Suprapubic skin (tissue), 4 donors: ENCODE results near the gene TSHZ2. TPM values are rescaled to one million over a fixed set of nuclear protein-coding genes. Genes with fewer than 3 reads are reported as not detected.

Experiments
- DNase-seq, 2 donors: peaks; one replicate each; pipeline ENCODE4 v3.0.0-alpha.2; 2019; ENCODE audit warnings: low spot score in 2 of 2
- H3K27ac ChIP-seq: fragments of 200-600 bp; sonication (generic); one replicate; pipeline ENCODE4 v1.5.1; 2019
- H3K27me3 ChIP-seq: fragments of 200-600 bp; sonication (generic); one replicate; pipeline ENCODE4 v1.5.1; 2019
- H3K36me3 ChIP-seq: fragments of 200-600 bp; sonication (generic); one replicate; pipeline ENCODE4 v1.5.1; 2019
- H3K4me1 ChIP-seq: fragments of 200-600 bp; sonication (generic); one replicate; pipeline ENCODE4 v1.5.1; 2019
- H3K4me3 ChIP-seq: fragments of 200-600 bp; sonication (generic); one replicate; pipeline ENCODE4 v1.5.1; 2019; ENCODE audit warnings: mild to moderate bottlenecking
- H3K9me3 ChIP-seq: fragments of 200-600 bp; sonication (generic); one replicate; pipeline ENCODE4 v1.5.1; 2019
- CTCF ChIP-seq, 2 donors: fragments of 200-600 bp in 1 of 2; fragments of 450-650 bp in 1 of 2; sonication (generic) in 1 of 2; IDR thresholded peaks; one replicate each; pipeline ENCODE4 v1.5.1; 2016 to 2019; ENCODE audit warnings: antibody characterized with exemption in 2 of 2, mild to moderate bottlenecking in 1 of 2, moderate library complexity in 1 of 2
- EP300 ChIP-seq: sonication (generic); formaldehyde crosslinking; IDR thresholded peaks from one replicate; pipeline ENCODE4 v1.6.1; 2017; ENCODE audit warnings: antibody characterized with exemption
- POLR2A ChIP-seq, 2 donors: fragments of 450-650 bp; IDR thresholded peaks; one replicate each; pipeline ENCODE4 v1.6.1; 2017; ENCODE audit warnings: antibody characterized with exemption in 2 of 2, mild to moderate bottlenecking in 2 of 2, moderate library complexity in 2 of 2
- POLR2AphosphoS5 ChIP-seq, 3 donors: sonication (generic); formaldehyde crosslinking; IDR thresholded peaks; one replicate each; pipeline ENCODE4 v1.6.1; 2017; ENCODE audit warnings: antibody characterized with exemption in 3 of 3
- WGBS: methylation state at CpG from one replicate; pipeline ENCODE4 v1.1.5; 2018; 5-methylcytosine and 5-hydroxymethylcytosine counted together
- total RNA-seq, 4 donors: library from RNA; depleted of rRNA; stranded (reverse); fragments of >200 nt; gene quantifications; one replicate each; pipeline ENCODE4 v1.1.0, GENCODE V29; 2016

The TSHZ2 gene
- total RNA-seq, 4 donors from 2014 or later, result 10.2 to 24.7 (median 19.2) TPM

- Histone ChIP-seq H3K27ac (no peak overlapping the region), H3K27me3 (no peaks in the 10 kb centered on the region), H3K4me3 (no peak overlapping the region), H3K36me3 (no peaks in the 10 kb centered on the region), H3K4me1 (peaks cover 20% of the 10 kb centered on the region), H3K9me3 (no peaks in the 10 kb centered on the region)
- TF ChIP-seq POLR2AphosphoS5 (IDR thresholded peaks at IDR 0.05) (no peak), EP300 (no peak), CTCF (IDR thresholded peaks at IDR 0.05) (no peak), POLR2A (IDR thresholded peaks at IDR 0.05) (no peak)
- DNase-seq, result no peak
- WGBS, result 83% methylated on average over 3 of the region's 3 CpGs
These were observed 191.3 kb downstream of the TSHZ2 start for GRCh38 chr20:53163486-53163885.

- H3K9me3 ChIP-seq, result no peaks in the 10 kb centered on the region
- no peak overlapping the region for H3K27ac ChIP-seq
- no peak overlapping the region for H3K4me3 ChIP-seq
- H3K27me3 ChIP-seq, result no peaks in the 10 kb centered on the region
- H3K4me1 ChIP-seq, result peaks cover 20% of the 10 kb centered on the region
- TF ChIP-seq CTCF (IDR thresholded peaks at IDR 0.05) (no peak), POLR2A (IDR thresholded peaks at IDR 0.05) (no peak), POLR2AphosphoS5 (IDR thresholded peaks at IDR 0.05) (no peak), EP300 (no peak)
- DNase-seq, result no peak
- no peaks in the 10 kb centered on the region for H3K36me3 ChIP-seq
These were observed 191.9 kb downstream of the TSHZ2 start for GRCh38 chr20:53164072-53164471.

- Histone ChIP-seq H3K9me3 (no peaks in the 10 kb centered on the region), H3K4me3 (no peak overlapping the region), H3K27ac (no peak overlapping the region), H3K36me3 (no peaks in the 10 kb centered on the region), H3K4me1 (peaks cover 22% of the 10 kb centered on the region), H3K27me3 (no peaks in the 10 kb centered on the region)
- 87% methylated on average over 4 of the region's 4 CpGs for WGBS
- TF ChIP-seq POLR2AphosphoS5 (IDR thresholded peaks at IDR 0.05), result no peak
- TF ChIP-seq EP300, result no peak
- TF ChIP-seq POLR2A (IDR thresholded peaks at IDR 0.05), result no peak
- TF ChIP-seq CTCF (IDR thresholded peaks at IDR 0.05), result no peak
- no peak for DNase-seq
These were observed 193.3 kb downstream of the TSHZ2 start for GRCh38 chr20:53165452-53165851.

GRCh38 chr20:53168491-53168890 is 196.3 kb downstream of the TSHZ2 start:
- DNase-seq, result no peak
- Histone ChIP-seq H3K4me3 (no peak overlapping the region), H3K27me3 (no peaks in the 10 kb centered on the region), H3K27ac (no peak overlapping the region), H3K4me1 (peaks cover 5% of the 10 kb centered on the region), H3K36me3 (no peaks in the 10 kb centered on the region), H3K9me3 (no peaks in the 10 kb centered on the region)
- TF ChIP-seq EP300, result no peak
- TF ChIP-seq POLR2AphosphoS5 (IDR thresholded peaks at IDR 0.05), result no peak
- no peak for TF ChIP-seq POLR2A (IDR thresholded peaks at IDR 0.05)
- TF ChIP-seq CTCF (IDR thresholded peaks at IDR 0.05), result no peak
- WGBS, result 100% methylated on average over 1 of the region's 1 CpG

GRCh38 chr20:53170196-53170595 is 198.0 kb downstream of the TSHZ2 start:
- H3K9me3 ChIP-seq, result no peaks in the 10 kb centered on the region
- no peaks in the 10 kb centered on the region for H3K36me3 ChIP-seq
- DNase-seq, result no peak
- 76% methylated on average over 7 of the region's 7 CpGs for WGBS
- no peaks in the 10 kb centered on the region for H3K27me3 ChIP-seq
- TF ChIP-seq POLR2A (IDR thresholded peaks at IDR 0.05) (no peak), EP300 (no peak), CTCF (IDR thresholded peaks at IDR 0.05) (no peak)
- H3K27ac ChIP-seq, result no peak overlapping the region
- H3K4me1 ChIP-seq, result peaks cover 5% of the 10 kb centered on the region
- no peak overlapping the region for H3K4me3 ChIP-seq
